Tibial nerve (tissue), 4 donors: ENCODE results near the gene COL28A1.

Experiments
- EP300 ChIP-seq, 2 donors: sonication (generic); formaldehyde crosslinking; IDR thresholded peaks; one replicate each; pipeline ENCODE4 v1.6.1; 2017; ENCODE audit warnings: antibody characterized with exemption in 2 of 2, mild to moderate bottlenecking in 1 of 2
- POLR2A ChIP-seq, 2 donors: fragments of 450-650 bp; IDR thresholded peaks; one replicate each; pipeline ENCODE4 v1.6.1; 2017; ENCODE audit warnings: antibody characterized with exemption in 2 of 2, mild to moderate bottlenecking in 2 of 2, moderate library complexity in 2 of 2
- TF ChIP-seq, protein P1 (sequence below), 5 experiments: fragments of 200-600 bp in 3 of 5; fragments of 450-650 bp in 2 of 5; sonication (generic) in 3 of 5; IDR thresholded peaks; one replicate each; pipeline ENCODE4 v1.5.1; 2016 to 2019; ENCODE audit warnings: antibody characterized with exemption in 5 of 5, mild to moderate bottlenecking in 3 of 5, moderate library complexity in 2 of 5

DNA sequence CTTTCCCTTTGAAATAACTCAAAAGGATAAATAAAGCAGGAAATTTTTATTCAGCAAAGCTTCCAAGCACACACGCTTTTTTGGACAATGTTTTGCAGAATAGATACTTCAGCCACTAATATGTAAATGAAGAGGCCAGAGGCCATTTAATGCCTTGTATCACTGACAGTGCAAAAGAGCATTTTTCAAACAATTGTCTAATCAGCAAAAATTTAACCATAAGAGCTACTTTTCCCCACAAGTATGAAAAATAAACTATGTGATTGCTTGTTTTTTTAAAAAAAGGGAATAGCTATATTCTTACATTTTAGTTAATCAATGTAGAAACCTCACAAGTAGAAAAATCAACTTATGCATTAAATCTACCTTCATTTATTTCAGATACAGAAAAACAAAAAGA is 99.7 kb downstream of the COL28A1 start:
- TF ChIP-seq, protein P1, sequence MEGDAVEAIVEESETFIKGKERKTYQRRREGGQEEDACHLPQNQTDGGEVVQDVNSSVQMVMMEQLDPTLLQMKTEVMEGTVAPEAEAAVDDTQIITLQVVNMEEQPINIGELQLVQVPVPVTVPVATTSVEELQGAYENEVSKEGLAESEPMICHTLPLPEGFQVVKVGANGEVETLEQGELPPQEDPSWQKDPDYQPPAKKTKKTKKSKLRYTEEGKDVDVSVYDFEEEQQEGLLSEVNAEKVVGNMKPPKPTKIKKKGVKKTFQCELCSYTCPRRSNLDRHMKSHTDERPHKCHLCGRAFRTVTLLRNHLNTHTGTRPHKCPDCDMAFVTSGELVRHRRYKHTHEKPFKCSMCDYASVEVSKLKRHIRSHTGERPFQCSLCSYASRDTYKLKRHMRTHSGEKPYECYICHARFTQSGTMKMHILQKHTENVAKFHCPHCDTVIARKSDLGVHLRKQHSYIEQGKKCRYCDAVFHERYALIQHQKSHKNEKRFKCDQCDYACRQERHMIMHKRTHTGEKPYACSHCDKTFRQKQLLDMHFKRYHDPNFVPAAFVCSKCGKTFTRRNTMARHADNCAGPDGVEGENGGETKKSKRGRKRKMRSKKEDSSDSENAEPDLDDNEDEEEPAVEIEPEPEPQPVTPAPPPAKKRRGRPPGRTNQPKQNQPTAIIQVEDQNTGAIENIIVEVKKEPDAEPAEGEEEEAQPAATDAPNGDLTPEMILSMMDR (IDR thresholded peaks at IDR 0.05), result no peak
- no peak for TF ChIP-seq POLR2A (IDR thresholded peaks at IDR 0.05)
- no peak for TF ChIP-seq EP300 (IDR thresholded peaks at IDR 0.05)
